ENCODE results near the gene CCR5.

CCR5 gene

DNA sequence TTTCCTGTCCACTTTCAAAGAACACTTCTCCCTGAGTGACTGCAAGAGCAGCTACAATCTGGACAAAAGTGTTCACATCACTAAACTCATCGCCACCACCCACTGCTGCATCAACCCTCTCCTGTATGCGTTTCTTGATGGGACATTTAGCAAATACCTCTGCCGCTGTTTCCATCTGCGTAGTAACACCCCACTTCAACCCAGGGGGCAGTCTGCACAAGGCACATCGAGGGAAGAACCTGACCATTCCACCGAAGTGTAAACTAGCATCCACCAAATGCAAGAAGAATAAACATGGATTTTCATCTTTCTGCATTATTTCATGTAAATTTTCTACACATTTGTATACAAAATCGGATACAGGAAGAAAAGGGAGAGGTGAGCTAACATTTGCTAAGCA lies 38.1 kb downstream of the CCR5 start:
- DNase-seq (ENCODE audit: low spot score) = no peak

DNA sequence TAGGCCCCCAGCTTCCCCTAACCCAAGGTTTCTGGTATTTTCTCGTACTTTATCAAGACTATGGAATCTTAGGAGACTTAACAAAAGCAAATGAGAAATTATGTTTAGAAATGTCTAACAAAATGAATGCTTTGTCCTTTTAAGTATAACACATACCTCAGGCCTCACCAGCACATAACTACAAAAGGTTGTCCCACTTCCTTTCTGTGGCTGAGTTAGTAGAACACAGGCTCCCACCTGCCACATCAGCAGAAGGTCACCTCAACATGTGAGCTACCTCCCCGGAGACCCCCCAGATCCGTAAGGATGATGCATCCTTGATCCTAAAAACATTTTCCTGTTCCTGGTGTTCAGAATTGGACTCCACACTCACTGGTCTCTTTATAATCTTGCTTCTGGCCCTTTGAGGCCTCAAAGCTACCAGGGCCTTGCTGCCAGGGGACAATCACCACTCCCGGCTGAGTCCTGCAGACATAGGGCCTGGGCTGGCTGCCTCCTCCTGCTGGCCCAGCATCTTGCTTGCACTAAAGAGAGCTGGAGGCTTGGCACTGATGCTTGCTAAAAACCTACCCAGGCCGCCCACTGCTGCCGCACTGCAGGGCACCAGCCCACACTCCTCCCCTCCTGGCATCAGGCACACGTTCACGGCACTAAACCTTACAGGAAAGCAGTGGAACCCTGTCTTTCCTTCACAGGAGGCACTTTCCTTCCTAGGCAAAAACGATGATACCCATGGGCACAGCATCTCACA lies 39.2 kb downstream of the CCR5 start:
- DNase-seq (ENCODE audit: low spot score) = no peak

DNA sequence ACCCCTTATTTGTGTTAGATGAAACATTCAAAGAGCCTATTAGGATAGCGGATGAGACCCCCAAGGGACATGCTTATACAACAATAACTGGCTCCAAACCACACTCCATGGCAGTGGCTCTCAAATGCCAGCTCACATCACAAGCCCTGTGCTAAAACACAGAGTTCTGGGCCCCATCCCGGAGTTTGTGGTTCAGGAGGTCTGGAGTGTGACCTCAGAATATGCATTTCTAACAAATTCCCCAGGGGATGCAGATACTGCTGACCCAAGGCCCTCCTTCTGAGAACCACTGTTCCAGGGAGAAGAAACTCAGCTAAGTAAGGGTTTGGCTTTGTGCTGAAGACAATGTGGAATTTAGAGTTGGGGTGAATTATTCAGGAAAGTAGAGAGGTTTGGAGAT lies 39.9 kb downstream of the CCR5 start:
- DNase-seq (ENCODE audit: low spot score) = no peak

DNA sequence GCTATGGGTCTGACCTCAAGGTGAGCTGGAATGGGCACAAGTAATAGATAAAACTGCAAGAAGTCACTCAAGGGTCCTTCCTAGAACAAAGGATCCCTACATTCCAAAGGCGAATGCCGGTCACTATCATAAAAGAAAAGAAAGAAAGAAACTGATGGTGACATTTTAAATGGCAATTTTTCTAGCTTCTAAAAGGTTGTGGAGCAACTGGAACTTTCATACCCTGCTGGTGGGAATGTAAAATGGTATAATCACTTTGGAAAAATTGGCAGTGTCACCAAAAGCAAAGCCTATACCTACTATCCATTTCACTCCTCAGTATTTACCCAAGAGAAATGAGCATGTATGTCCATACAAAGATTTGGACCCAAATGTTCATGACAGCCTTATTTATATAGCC lies 40.5 kb downstream of the CCR5 start:
- DNase-seq (ENCODE audit: low spot score) = no peak

DNA sequence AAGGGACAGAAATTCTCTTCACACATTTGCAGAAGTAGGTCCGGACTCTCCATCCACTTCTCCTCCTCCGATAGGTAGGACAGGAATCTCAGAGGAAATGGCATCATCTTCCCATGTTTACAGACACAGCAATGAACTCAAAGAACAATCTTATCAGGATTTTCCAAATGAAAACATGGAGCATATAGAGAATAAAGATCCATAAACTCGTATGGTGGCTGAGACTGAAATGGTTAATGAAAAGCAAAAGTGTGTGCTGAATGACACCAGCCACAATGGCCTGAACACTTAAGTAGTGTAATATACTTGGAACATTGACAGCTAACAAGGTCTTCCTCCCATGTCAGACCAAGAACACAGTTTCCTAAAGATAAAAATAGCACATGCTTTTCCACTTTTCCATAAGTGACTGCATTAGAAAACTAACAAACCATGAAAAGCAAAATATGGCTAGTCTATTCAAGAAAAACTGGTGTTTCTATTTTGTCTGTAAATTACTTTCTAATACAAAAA lies 42.1 kb downstream of the CCR5 start:
- no peak for DNase-seq (ENCODE audit: low spot score)

DNA sequence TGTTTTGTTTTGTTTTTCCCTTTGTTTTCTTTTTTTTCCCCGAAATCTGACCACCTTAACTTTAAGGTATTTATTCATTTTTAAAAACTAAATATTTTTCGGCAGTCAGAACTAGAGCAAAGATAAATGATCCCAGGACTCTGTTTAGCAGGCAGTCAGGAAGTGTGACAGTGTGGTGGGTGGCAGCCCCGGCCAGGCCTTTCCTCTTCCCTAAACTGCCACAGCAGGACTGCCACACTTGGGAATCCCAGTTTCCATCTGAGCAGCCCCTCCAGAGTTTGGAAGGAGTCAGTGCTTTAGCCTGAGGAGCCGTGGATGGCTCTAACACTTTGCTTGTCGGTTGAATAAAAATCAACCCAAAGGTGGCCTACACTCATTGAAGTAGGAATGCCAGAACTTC lies 43.2 kb downstream of the CCR5 start:
- DNase-seq (ENCODE audit: low spot score) = no peak

DNA sequence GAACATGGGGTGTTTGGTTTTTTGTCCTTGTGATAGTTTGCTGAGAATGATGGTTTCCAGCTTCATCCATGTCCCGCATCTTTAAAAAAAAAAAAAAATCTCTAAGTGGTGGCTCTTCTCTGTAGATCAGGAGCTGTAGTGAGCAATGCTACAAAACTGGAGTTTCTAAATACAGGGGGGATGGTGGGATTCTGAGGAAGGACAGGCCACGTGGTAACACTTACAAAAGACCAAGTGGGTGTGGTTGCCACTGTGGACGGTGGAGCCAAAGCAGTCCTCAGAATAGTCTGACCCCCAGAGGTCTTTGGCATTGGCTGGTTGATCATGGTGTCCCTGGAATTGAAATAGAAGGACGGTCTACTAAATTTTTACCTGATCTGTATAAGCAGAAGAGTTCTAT lies 44.0 kb downstream of the CCR5 start:
- no peak for DNase-seq (ENCODE audit: low spot score)

DNA sequence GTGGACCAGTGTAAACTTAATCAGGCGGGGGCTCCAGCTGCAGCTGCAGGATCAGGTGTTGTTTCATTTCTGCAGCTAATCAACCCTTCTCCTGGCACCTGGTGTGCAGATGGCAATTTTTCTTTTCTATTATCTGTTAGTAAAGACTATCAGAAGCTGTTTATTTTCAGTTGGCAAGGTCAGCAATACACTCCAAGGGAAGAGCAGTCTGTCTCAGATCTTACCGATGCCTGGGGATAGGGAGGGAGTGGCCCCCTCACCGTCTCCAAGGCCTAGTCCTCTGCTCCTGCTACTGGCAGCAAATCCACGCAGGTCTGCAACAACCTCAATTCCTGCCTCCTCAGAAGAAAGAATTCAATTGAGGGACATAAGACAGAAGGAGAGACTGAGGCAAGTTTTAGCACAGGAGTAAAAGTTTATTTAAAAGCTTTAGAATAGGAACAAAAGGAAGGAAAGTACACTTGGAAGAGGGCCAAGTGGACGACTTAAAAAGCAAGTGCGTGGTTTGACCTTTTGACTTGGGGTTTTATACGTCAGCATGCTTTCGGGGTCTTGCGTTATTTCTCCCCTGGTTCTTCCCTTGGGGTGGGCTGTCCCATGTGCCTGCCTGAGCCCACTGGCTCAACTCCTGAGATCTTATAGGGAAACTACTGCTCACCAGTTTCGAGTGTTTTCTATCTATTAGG lies 45.5 kb downstream of the CCR5 start:
- no peak for DNase-seq (ENCODE audit: low spot score)

DNA sequence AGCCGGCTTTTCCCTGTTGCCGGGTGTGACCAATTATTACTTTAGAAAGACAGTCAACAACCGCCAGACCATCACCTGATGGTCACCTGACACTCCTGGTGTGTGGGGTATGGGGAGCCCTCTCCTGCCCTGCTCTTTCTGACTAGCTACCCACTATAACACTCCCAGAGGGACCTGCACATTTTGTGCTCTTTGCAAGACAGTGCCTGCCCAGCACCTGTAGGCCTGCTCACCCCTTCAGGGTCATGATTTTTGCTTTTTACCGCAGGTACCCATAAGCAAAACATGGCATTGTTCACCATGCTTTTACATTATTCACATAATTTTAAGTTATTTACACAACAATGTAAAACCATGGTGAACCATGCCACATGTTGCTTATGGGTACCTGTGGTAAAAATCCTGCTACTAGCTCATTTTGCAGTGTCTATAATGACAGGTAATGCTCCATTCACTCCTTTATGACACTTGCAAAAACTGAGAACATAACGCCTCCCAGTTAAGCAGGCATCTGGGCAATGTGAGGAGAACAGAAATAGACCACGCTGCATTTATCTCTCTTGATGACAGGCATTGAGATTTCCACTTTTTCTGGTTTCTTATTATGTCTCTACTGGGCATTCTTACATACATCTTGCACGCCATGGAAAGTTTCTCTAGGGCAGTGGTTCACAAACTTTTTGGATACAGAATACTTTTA lies 46.2 kb downstream of the CCR5 start:
- DNase-seq (ENCODE audit: low spot score) = no peak

DNA sequence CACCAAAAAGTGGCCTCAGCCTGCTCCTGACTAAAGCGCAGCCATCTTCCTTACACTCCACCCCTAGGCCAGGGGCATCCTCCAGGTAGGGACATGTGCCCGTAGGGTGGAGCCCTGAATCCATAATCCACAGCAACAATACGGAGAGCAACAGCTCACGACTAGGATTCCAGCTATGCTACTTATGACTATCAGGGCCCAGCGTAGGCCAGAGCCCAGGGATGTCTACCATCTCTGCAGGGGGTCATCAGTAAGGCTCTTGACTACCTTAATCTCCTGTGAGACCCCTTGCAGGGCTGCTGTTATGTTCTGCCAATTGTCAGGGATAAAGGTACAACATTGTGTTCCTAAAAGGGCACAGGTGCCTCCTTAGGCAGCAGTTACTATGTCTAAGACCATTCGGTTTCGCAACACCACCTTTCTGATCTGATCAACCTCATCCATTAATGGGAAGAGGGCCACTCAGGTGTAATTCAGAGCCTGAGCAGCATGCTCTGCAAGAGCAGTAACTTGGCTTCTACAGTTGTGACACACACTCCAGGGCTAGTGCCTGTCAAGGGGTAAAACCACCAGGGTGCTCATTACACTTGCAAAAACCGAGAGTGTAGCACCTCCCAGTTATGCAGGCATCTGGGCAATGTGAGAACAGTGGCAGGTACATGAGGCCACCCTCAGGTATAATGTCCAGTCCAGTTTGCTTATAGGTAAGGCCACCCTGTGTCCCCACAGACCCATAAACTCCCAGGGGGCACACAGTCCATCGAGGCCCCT lies 47.3 kb downstream of the CCR5 start:
- DNase-seq (ENCODE audit: low spot score) = no peak

DNA sequence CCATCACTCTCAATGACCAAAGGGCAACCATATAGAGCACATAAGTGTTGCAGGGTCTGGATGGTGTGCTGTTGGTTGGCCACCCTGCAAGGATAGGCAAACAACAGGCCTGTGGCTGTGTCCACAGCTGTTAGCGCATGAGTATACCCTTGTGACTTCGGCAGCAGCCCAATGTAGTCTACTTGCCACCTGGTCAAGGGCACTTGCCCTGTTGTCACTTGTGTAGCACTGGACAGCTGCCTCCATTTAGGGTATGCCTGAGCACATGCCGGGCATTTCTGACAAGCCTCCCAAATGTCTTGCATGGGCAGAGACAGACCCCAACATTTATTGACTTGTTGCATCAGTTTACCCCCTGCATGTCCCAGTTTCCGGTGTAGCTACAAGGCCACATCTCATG lies 49.1 kb downstream of the CCR5 start:
- no peak for DNase-seq (ENCODE audit: low spot score)

DNA sequence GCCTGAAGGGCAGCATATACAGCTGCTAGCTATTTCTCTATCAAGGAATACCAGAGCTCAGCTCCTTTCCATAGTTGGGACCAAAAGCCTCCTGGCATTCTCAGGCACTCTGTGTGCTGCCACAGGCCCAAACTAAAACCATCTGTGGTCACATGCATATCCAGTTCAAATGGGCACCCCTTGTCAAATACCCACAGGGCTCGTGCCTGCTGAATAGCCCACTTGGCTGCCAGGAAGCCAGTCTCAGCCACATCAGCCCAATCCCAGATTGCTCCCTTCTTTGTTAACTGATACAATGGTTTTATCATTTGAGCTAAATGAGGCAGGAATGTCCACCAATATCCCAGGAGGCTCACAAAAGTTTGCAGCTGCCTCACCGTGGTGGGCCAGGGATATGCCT lies 50.2 kb downstream of the CCR5 start:
- no peak for DNase-seq (ENCODE audit: low spot score)

DNA sequence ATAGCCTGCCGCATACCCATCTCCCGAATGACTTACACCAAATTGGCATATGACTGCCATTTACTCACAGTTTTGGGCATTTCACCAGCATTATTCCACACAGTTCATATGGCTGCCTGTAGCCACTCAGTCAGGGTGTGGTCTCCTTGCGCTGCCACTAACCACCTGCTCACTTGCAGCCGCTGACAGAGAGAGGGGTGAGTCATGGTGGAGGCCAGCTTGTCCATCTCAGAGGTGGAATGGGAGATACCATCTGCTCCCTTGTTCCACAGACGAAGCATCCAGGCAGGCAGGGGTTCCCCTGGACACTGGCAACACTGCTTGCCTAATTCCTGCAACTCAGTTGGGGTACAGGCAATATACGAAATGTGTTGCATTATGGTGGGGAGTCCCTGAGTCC lies 51.9 kb downstream of the CCR5 start:
- no peak for DNase-seq (ENCODE audit: low spot score)

DNA sequence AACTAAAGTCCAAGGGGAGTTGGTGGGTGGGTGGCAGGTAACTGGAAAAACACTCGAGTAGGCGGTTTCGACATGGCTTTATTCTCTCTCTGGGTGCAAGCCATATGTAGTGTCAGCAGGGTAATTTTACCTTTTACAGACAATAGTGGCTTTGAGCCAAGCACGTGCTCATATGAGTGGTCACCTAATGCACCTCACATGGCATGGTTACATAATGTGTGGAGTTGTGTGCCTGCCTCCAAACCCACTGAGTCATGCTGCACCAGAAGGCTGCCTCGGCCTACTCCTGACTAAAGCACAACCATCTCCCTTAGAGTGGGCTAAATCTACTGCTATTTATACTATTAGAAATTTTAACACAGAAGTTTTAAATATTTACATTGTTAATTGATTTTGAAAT lies 52.8 kb downstream of the CCR5 start:
- DNase-seq (ENCODE audit: low spot score) = no peak
